Gastroesophageal sphincter (tissue), 4 donors: ENCODE measurements around the gene TFDP2. TPM values are rescaled to one million over a fixed set of nuclear protein-coding genes. Genes with fewer than 3 reads are reported as not detected.

Experiments used
- ATAC-seq: fragments of 150-250 bp; one replicate; pipeline ENCODE4 v1.9.1; 2016; ENCODE audit warnings: mild to moderate bottlenecking, moderate library complexity
- H3K27ac ChIP-seq, 4 donors: fragments of 200-600 bp; sonication (generic) in 3 of 4; 1 replicate in 3 of 4; 2 replicates in 1 of 4; pipeline ENCODE4 v1.5.1; 2016 to 2019
- H3K27me3 ChIP-seq: fragments of 200-600 bp; sonication (generic); one replicate; pipeline ENCODE4 v1.5.1; 2019
- H3K36me3 ChIP-seq, 2 donors: fragments of 200-600 bp; sonication (generic); one replicate each; pipeline ENCODE4 v1.5.1; 2019; ENCODE audit warnings: control low read depth in 1 of 2
- H3K4me1 ChIP-seq, 3 donors: fragments of 200-600 bp; sonication (generic); 1 replicate in 2 of 3; 2 replicates in 1 of 3; pipeline ENCODE4 v1.5.1; 2016 to 2019; ENCODE audit warnings: control low read depth in 2 of 3
- H3K4me3 ChIP-seq, 2 donors: fragments of 200-600 bp; sonication (generic); one replicate each; pipeline ENCODE4 v1.5.1; 2019; ENCODE audit warnings: mild to moderate bottlenecking in 1 of 2, moderate library complexity in 1 of 2
- H3K9me3 ChIP-seq, 3 donors: fragments of 200-600 bp; sonication (generic); one replicate each; pipeline ENCODE4 v1.5.1; 2017 to 2019; ENCODE audit warnings: control low read depth in 2 of 3
- EP300 ChIP-seq: sonication (generic); formaldehyde crosslinking; IDR thresholded peaks from one replicate; pipeline ENCODE4 v1.6.1; 2017; ENCODE audit warnings: antibody characterized with exemption, mild to moderate bottlenecking
- POLR2A ChIP-seq, 2 donors: fragments of 450-650 bp; IDR thresholded peaks; one replicate each; pipeline ENCODE4 v1.6.1; 2017; ENCODE audit warnings: antibody characterized with exemption in 2 of 2, mild to moderate bottlenecking in 2 of 2, moderate library complexity in 1 of 2
- POLR2AphosphoS5 ChIP-seq: sonication (generic); formaldehyde crosslinking; IDR thresholded peaks from one replicate; pipeline ENCODE4 v1.6.1; 2017; ENCODE audit warnings: antibody characterized with exemption
- WGBS, 2 donors: methylation state at CpG; one replicate each; pipeline ENCODE4 v1.1.5; 2018; ENCODE audit warnings: low coverage in 1 of 2; 5-methylcytosine and 5-hydroxymethylcytosine counted together
- total RNA-seq, 4 donors: library from RNA; depleted of rRNA; stranded (reverse); fragments of >200 nt; gene quantifications; one replicate each; pipeline ENCODE4 v1.1.0, GENCODE V29; 2016
- TF ChIP-seq, protein P1 (sequence below), 4 experiments: fragments of 200-600 bp in 2 of 4; fragments of 450-650 bp in 2 of 4; sonication (generic) in 1 of 4; IDR thresholded peaks; one replicate each; pipeline ENCODE4 v1.5.1; 2017 to 2019; ENCODE audit warnings: antibody characterized with exemption in 4 of 4, mild to moderate bottlenecking in 2 of 4, moderate library complexity in 2 of 4

Gene TFDP2
- total RNA-seq, 4 donors from 2014 or later: 56.2 to 267 (median 108) TPM

DNA sequence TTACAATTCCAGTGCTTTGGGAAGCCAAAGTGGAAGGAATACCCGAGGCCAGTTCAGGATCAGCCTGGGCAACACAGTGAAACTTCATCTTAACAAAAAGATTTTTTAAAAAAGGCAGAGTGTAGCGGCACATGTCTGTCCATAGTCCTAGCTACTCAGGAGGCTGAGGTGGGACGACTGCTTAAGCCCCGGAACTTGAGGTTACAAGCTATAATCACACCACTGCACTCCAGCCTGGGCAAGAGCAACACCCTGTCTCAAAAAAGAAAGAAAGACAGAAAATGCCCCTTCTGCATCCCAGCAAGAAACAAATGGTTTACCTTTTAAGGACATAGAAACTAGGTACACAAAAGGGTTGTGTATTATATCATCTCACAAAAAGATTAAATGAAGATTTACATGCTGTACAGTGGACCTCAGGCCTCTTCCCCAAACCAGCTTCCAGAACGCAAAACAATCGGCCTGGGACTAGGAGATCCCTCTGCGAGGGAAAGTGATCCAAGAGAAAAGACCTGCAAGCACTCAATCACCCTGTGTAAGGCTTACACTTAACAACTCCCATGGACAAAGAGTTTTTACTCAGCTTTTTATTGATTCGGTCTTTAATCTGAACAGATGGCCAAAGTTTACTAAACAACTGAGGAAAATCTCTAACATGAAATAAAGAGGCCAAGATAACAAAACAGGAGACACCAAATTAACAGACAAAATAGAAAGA is 21.2 kb downstream of the TFDP2 start:
- no peak for TF ChIP-seq POLR2A (IDR thresholded peaks at IDR 0.05)
- TF ChIP-seq EP300: no peak
- no peak for TF ChIP-seq POLR2AphosphoS5
- TF ChIP-seq, protein P1, sequence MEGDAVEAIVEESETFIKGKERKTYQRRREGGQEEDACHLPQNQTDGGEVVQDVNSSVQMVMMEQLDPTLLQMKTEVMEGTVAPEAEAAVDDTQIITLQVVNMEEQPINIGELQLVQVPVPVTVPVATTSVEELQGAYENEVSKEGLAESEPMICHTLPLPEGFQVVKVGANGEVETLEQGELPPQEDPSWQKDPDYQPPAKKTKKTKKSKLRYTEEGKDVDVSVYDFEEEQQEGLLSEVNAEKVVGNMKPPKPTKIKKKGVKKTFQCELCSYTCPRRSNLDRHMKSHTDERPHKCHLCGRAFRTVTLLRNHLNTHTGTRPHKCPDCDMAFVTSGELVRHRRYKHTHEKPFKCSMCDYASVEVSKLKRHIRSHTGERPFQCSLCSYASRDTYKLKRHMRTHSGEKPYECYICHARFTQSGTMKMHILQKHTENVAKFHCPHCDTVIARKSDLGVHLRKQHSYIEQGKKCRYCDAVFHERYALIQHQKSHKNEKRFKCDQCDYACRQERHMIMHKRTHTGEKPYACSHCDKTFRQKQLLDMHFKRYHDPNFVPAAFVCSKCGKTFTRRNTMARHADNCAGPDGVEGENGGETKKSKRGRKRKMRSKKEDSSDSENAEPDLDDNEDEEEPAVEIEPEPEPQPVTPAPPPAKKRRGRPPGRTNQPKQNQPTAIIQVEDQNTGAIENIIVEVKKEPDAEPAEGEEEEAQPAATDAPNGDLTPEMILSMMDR (IDR thresholded peaks at IDR 0.05): no peak
- no peak overlapping the region for H3K27ac ChIP-seq
- 85 to 86% methylated on average over 5 to 7 of the region's 8 CpGs for WGBS, 2 donors
- no peaks in the 10 kb centered on the region for H3K36me3 ChIP-seq
- no peak for ATAC-seq
- H3K4me1 ChIP-seq: no peaks in the 10 kb centered on the region
- H3K27me3 ChIP-seq: no peaks in the 10 kb centered on the region
- H3K4me3 ChIP-seq: no peak overlapping the region
- H3K9me3 ChIP-seq: no peaks in the 10 kb centered on the region

DNA sequence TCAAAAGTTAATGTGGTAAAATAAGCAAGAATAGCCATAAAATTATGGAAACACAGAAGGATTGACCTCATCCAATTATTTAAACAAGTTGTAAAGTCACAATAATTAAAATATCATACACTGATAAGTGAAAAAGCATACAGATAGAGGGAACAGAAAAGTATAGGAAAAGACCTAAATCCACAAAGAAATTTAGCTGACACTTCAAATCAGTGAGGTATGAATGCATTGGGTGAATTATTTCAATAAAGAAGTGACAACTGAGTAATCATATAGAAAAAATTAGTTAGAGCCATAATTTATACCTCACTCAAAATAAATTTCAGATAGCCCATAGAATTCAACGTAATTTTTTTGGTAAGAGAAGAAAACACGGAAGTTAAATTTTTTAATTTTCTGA is 25.1 kb downstream of the TFDP2 start:
- 94 to 96% methylated on average over 2 of the region's 2 CpGs for WGBS, 2 donors
- no peak overlapping the region for H3K27ac ChIP-seq
- no peak for TF ChIP-seq POLR2A (IDR thresholded peaks at IDR 0.05)
- TF ChIP-seq EP300: no peak
- TF ChIP-seq POLR2AphosphoS5: no peak
- TF ChIP-seq, protein P1 (IDR thresholded peaks at IDR 0.05): no peak

GRCh38 chr3:142120707-142121106 is 28.6 kb downstream of the TFDP2 start:
- TF ChIP-seq, protein P1 (IDR thresholded peaks at IDR 0.05): no peak
- TF ChIP-seq EP300 (no peak), POLR2AphosphoS5 (no peak), POLR2A (IDR thresholded peaks at IDR 0.05) (no peak)
- no peak overlapping the region for H3K27ac ChIP-seq
- WGBS, 2 donors: 11 to 16% methylated on average over 3 of the region's 3 CpGs
- ATAC-seq: no peak
- peaks cover 0 to 9% (median 0%) of the 10 kb centered on the region in 3 donors for H3K4me1 ChIP-seq
- H3K36me3 ChIP-seq: no peaks in the 10 kb centered on the region
- H3K27me3 ChIP-seq: no peaks in the 10 kb centered on the region
- H3K4me3 ChIP-seq: no peak overlapping the region
- no peaks in the 10 kb centered on the region for H3K9me3 ChIP-seq

More for the DNA sequence above, 25.1 kb downstream of the TFDP2 start:
- H3K4me3 ChIP-seq: no peak overlapping the region
- no peaks in the 10 kb centered on the region for H3K36me3 ChIP-seq
- peaks cover 0 to 9% (median 0%) of the 10 kb centered on the region in 3 donors for H3K4me1 ChIP-seq
- no peaks in the 10 kb centered on the region for H3K27me3 ChIP-seq
- no peak for ATAC-seq
- H3K9me3 ChIP-seq: no peaks in the 10 kb centered on the region

GRCh38 chr3:142118911-142119310 is 30.4 kb downstream of the TFDP2 start:
- ATAC-seq: no peak
- no peaks in the 10 kb centered on the region for H3K36me3 ChIP-seq
- TF ChIP-seq POLR2AphosphoS5 (no peak), POLR2A (IDR thresholded peaks at IDR 0.05) (no peak), EP300 (no peak)
- TF ChIP-seq, protein P1 (IDR thresholded peaks at IDR 0.05): no peak
- peaks cover 0 to 9% (median 0%) of the 10 kb centered on the region in 3 donors for H3K4me1 ChIP-seq
- H3K27me3 ChIP-seq: no peaks in the 10 kb centered on the region
- H3K9me3 ChIP-seq: no peaks in the 10 kb centered on the region
- 100% methylated on average over 2 to 3 of the region's 3 CpGs for WGBS, 2 donors
- H3K4me3 ChIP-seq: no peak overlapping the region
- no peak overlapping the region for H3K27ac ChIP-seq
